GM21381 (cell line): ENCODE data around the gene PRTN3.

Source experiments
- ATAC-seq: cut with Tn5 transposase; IDR thresholded peaks from one replicate; pipeline ENCODE4 v1.9.1; 2021; ENCODE audit warnings: mild to moderate bottlenecking, moderate library complexity; ENCODE audit not compliant: unreplicated experiment

PRTN3 gene

DNA sequence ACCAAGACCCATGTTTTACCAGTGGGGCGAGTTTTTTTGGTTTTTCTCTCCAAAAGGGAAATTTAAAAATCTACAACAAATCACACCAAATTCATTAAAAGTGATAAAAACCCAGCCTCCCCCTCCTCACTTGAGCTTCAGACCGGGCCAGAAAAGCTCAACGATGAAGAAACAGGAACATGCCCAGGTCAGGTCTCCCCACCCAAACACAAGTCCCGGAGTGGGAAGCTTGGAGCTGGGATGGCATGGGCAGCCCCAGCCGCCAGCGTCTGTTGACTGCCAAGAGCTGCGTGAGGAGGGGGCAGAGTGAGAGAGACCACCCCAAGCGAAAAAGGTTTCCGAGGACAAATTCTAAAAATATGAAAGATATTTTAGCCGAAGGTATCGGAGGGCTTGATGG lies 56.2 kb downstream of the PRTN3 start:
- ATAC-seq: no peak

DNA sequence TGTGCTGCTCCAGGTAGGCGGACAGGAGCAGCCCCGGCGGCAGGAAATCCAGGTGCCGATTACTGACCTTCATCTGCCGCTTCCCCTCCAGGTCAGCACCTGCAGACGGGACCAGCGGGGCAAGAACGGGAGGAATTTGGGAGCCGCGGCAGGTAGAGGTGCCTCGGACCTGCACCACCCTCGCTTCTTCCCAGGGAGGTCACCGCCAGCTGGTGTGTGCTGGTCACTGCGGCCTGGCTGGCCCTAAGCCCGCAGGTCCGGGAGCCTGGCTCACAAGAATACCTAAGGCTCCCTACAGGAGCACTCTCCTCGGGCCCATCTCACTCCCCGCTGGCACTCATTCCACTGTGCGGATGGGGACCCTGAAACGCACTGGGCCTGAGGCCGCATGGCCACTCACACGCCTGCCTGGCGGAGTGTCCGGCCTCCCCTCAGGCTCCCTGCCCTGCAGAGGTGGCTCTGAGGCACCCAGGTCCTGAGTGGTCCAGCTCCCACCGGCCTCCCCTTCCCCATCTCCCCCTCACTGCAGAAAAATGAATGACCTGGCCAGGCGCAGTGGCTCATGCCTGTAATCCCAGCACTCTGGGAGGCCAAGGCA lies 56.7 kb downstream of the PRTN3 start:
- ATAC-seq: no peak
